HCT116 (cell line): ENCODE results near the gene APH1B. TPM values are rescaled to one million over a fixed set of nuclear protein-coding genes. Genes with fewer than 3 reads are reported as not detected.

Experiments used
- ATAC-seq: fragments of 200-7000 bp; cut with Tn5 transposase; 2 replicates; pipeline ENCODE4 v1.9.1; 2020; ENCODE audit warnings: mild to moderate bottlenecking, moderate library complexity
- BruUV-seq: library from RNA; stranded (reverse); fragments of 400-500 nt; replicated peaks from 2 replicates; lab custom pipeline; 2021; lab: Mats Ljungman, UMichigan
- CTCF ChIA-PET: fragments of 300-600 bp; sonication (Branson Sonifier 250); formaldehyde crosslinking; loops from one replicate; lab custom pipeline; 2021; ENCODE audit warnings: antibody characterized with exemption; lab: Charles Lee
- POLR2A ChIA-PET: fragments of 300-600, 350-600 bp; sonication (Branson Sonifier 250); formaldehyde crosslinking; loops from one replicate; lab custom pipeline; 2021; ENCODE audit warnings: antibody characterized with exemption; lab: Charles Lee
- RAD21 ChIA-PET, 2 experiments: fragments of 300-600 bp; sonication (Branson Sonifier 250); formaldehyde crosslinking; loops; one replicate each; lab custom pipeline; 2023; ENCODE audit warnings: low total read pairs in 2 of 2; ENCODE audit not compliant: uncharacterized antibody in 2 of 2, unreplicated experiment in 2 of 2, low non-redundant PET in 1 of 2; lab: Charles Lee
- DNase-seq: peaks from one replicate; pipeline ENCODE4 v3.0.0-alpha.2; 2010; ENCODE audit warnings: low read depth, low spot score
- H2AFZ ChIP-seq: fragments of 200-600 bp; shearing (Covaris generic), sonication (generic); 2 replicates; pipeline ENCODE4 v1.6.1; 2017; ENCODE audit warnings: low read depth, mixed run types, mixed read lengths, antibody characterized with exemption, low read length; ENCODE audit not compliant: poor library complexity, severe bottlenecking
- H3K27ac ChIP-seq: 2 replicates; pipeline ENCODE4 v1.5.1; 2012; ENCODE audit warnings: low read depth, low read length
- H3K27me3 ChIP-seq: fragments of 200-600 bp; sonication (generic); 2 replicates; pipeline ENCODE4 v1.6.1; 2016; ENCODE audit warnings: mixed run types, low read length, mixed read lengths; ENCODE audit not compliant: insufficient read depth
- H3K36me3 ChIP-seq, 2 experiments: fragments of 200-500 bp in 1 of 2; fragments of 200-600 bp in 1 of 2; sonication (Bioruptor generic) in 1 of 2; sonication (generic) in 1 of 2; 2 replicates each; pipeline versions ENCODE4 v1.5.1 to v1.6.1; 2014 to 2016; ENCODE audit warnings: low read length in 2 of 2, inconsistent platforms in 1 of 2, mixed read lengths in 1 of 2, mixed run types in 1 of 2; ENCODE audit not compliant: insufficient read depth in 2 of 2, control insufficient read depth in 1 of 2
- H3K4me1 ChIP-seq, 2 experiments: fragments of 200-600 bp in 1 of 2; sonication (generic) in 1 of 2; 2 replicates each; pipeline versions ENCODE4 v1.5.1 to v1.6.1; 2012 to 2017; ENCODE audit warnings: low read length in 2 of 2, inconsistent platforms in 1 of 2, mild to moderate bottlenecking in 1 of 2, mixed read lengths in 1 of 2, mixed run types in 1 of 2, moderate library complexity in 1 of 2; ENCODE audit not compliant: insufficient read depth in 2 of 2, control insufficient read depth in 1 of 2
- H3K4me2 ChIP-seq: fragments of 200-600 bp; sonication (generic); 2 replicates; pipeline ENCODE4 v1.6.1; 2017; ENCODE audit warnings: mixed run types, low read length, mixed read lengths
- H3K4me3 ChIP-seq, 2 experiments: fragments of 200-600 bp in 1 of 2; sonication (generic) in 1 of 2; replicated peaks in 1 of 2; 2 replicates each; pipeline ENCODE4 v1.5.1; 2011 to 2016; ENCODE audit warnings: low read length in 2 of 2, control low read depth in 1 of 2, low read depth in 1 of 2, mild to moderate bottlenecking in 1 of 2, mixed read lengths in 1 of 2, mixed run types in 1 of 2
- H3K79me2 ChIP-seq: fragments of 200-600 bp; sonication (generic); 2 replicates; pipeline ENCODE4 v1.6.1; 2017; ENCODE audit warnings: mild to moderate bottlenecking, mixed run types, low read length, moderate library complexity, mixed read lengths; ENCODE audit not compliant: insufficient read depth
- H3K9ac ChIP-seq: fragments of 200-600 bp; sonication (generic); 2 replicates; pipeline ENCODE4 v1.6.1; 2016; ENCODE audit warnings: low read length, mixed read lengths
- H3K9me2 ChIP-seq: fragments of 200-600 bp; sonication (generic), shearing (Covaris generic); 2 replicates; pipeline ENCODE4 v1.6.1; 2017; ENCODE audit warnings: mixed run types, mild to moderate bottlenecking, moderate library complexity; ENCODE audit not compliant: insufficient read depth
- H3K9me3 ChIP-seq, 2 experiments: fragments of 200-500 bp in 1 of 2; fragments of 200-600 bp in 1 of 2; sonication (Bioruptor generic) in 1 of 2; sonication (generic) in 1 of 2; 2 replicates each; pipeline ENCODE4 v1.6.1; 2014 to 2017; ENCODE audit warnings: low read length in 2 of 2, mixed read lengths in 2 of 2, inconsistent platforms in 1 of 2, low read depth in 1 of 2, mild to moderate bottlenecking in 1 of 2, mixed run types in 1 of 2, moderate library complexity in 1 of 2; ENCODE audit not compliant: control insufficient read depth in 1 of 2, insufficient read depth in 1 of 2
- H4K20me1 ChIP-seq: fragments of 200-600 bp; sonication (generic), shearing (Covaris generic); 2 replicates; pipeline ENCODE4 v1.6.1; 2017; ENCODE audit warnings: mixed run types, mild to moderate bottlenecking, moderate library complexity; ENCODE audit not compliant: insufficient read depth
- CBX3 ChIP-seq: IDR thresholded peaks from 2 replicates; pipeline ENCODE4 v1.6.1; 2012; ENCODE audit warnings: low read depth
- CEBPB ChIP-seq: IDR thresholded peaks from 2 replicates; pipeline ENCODE4 v1.6.1; 2012; ENCODE audit warnings: low read depth
- ELF1 ChIP-seq: IDR thresholded peaks from 2 replicates; pipeline ENCODE4 v1.6.1; 2012; ENCODE audit warnings: low read depth, borderline replicate concordance
- EZH2 ChIP-seq: fragments of 200-600 bp; sonication (generic); IDR thresholded peaks from 2 replicates; pipeline ENCODE4 v1.6.1; 2017; ENCODE audit warnings: antibody characterized with exemption, mixed run types
- EZH2phosphoT487 ChIP-seq: fragments of 200-600 bp; IDR thresholded peaks from 2 replicates; pipeline ENCODE4 v1.6.1; 2018; ENCODE audit warnings: antibody characterized with exemption, borderline replicate concordance
- JUND ChIP-seq: IDR thresholded peaks from 2 replicates; pipeline ENCODE4 v1.6.1; 2012
- RAD21 ChIP-seq: IDR thresholded peaks from 2 replicates; pipeline ENCODE4 v1.6.1; 2012; ENCODE audit warnings: low read depth, mild to moderate bottlenecking
- SIN3A ChIP-seq: IDR thresholded peaks from 2 replicates; pipeline ENCODE4 v1.6.1; 2012; ENCODE audit warnings: low read depth
- SP1 ChIP-seq: IDR thresholded peaks from 2 replicates; pipeline ENCODE4 v1.6.1; 2012; ENCODE audit warnings: low read depth
- YY1 ChIP-seq: IDR thresholded peaks from 2 replicates; pipeline ENCODE4 v1.6.1; 2011; ENCODE audit warnings: low read length, low read depth, moderate library complexity, mild to moderate bottlenecking; ENCODE audit not compliant: insufficient replicate concordance; ENCODE audit errors: extremely low read depth
- ZFX ChIP-seq: fragments of 450-650 bp; IDR thresholded peaks from 2 replicates; pipeline ENCODE4 v1.6.1; 2017
- intact Hi-C: fragments of 100-400 bp; cut with micrococcal nuclease; formaldehyde crosslinking; loops from 2 replicates; pipeline ENCODE4 v1.10.0; 2022
- total RNA-seq: library from RNA; stranded (reverse); gene quantifications from one replicate; pipeline ENCODE4 v1.2.1, GENCODE V29; 2021; ENCODE audit not compliant: unreplicated experiment
- TF ChIP-seq, protein P1 (sequence below): IDR thresholded peaks from 2 replicates; pipeline ENCODE4 v1.6.1; 2011; ENCODE audit warnings: mild to moderate bottlenecking, low read length, moderate library complexity; ENCODE audit not compliant: insufficient replicate concordance; ENCODE audit errors: extremely low read depth
- TF ChIP-seq, protein P2 (sequence below): IDR thresholded peaks from 2 replicates; pipeline ENCODE4 v1.6.1; 2012
- TF ChIP-seq, protein P3 (sequence below): IDR thresholded peaks from 2 replicates; pipeline ENCODE4 v1.6.1; 2012

APH1B gene
- total RNA-seq, 1 experiment from 2014 or later = 8.5 TPM

DNA sequence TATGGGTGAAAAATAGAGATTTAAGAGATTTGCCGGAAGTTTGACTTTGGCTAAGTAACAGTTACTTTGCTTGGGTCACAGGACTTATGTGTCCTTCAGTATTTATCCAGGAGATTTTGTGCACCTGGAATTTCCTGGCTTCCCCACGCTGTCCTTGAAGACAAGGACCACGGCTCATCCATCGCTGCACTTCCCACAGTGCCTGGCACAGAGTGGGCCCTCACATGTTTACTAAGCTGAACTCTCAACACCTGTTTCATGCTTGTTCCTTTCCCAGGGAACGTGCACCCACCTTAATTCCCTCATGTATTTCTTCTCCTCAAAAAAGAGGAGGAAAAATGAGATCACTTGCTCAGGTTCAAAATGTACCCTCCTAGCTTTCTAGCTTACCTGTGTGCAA, 72.2 kb downstream of the APH1B start (continued):
- TF ChIP-seq, protein P1, sequence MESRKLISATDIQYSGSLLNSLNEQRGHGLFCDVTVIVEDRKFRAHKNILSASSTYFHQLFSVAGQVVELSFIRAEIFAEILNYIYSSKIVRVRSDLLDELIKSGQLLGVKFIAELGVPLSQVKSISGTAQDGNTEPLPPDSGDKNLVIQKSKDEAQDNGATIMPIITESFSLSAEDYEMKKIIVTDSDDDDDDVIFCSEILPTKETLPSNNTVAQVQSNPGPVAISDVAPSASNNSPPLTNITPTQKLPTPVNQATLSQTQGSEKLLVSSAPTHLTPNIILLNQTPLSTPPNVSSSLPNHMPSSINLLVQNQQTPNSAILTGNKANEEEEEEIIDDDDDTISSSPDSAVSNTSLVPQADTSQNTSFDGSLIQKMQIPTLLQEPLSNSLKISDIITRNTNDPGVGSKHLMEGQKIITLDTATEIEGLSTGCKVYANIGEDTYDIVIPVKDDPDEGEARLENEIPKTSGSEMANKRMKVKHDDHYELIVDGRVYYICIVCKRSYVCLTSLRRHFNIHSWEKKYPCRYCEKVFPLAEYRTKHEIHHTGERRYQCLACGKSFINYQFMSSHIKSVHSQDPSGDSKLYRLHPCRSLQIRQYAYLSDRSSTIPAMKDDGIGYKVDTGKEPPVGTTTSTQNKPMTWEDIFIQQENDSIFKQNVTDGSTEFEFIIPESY = no peak
- TF ChIP-seq EZH2phosphoT487 (no peak), YY1 (no peak), CEBPB (no peak), CBX3 (no peak), RAD21 (no peak), ZFX (no peak), JUND (no peak)

DNA sequence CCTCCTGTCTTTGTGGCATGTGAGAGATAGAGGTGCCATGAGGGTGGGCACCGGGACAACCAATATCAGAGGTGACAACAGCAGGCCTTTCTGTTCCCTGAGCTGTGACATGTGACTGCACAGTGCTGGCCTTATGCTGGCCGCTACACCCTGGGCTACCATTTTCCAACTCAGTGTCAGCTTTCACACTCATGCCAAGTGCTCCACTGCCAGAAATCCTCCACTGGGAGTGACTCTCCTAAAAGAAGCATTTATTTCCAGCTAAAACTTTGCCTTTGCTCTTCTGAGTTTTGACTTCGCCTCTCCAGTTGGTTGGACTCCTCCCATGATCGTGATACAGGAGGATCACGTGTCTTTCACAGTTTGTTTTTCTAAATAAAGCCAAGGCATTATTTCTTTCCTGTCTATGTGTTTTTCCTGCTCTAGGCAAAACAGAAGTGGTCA, 72.8 kb downstream of the APH1B start:
- no peak overlapping the region for H3K4me2 ChIP-seq
- no peak for ATAC-seq
- TF ChIP-seq YY1 (no peak), EZH2phosphoT487 (no peak), SIN3A (no peak), ZFX (no peak), ELF1 (no peak), SP1 (no peak), CEBPB (no peak), JUND (no peak), EZH2 (no peak)
- TF ChIP-seq, protein P2, sequence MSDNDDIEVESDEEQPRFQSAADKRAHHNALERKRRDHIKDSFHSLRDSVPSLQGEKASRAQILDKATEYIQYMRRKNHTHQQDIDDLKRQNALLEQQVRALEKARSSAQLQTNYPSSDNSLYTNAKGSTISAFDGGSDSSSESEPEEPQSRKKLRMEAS = no peak
- TF ChIP-seq, protein P3, sequence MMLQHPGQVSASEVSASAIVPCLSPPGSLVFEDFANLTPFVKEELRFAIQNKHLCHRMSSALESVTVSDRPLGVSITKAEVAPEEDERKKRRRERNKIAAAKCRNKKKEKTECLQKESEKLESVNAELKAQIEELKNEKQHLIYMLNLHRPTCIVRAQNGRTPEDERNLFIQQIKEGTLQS = no peak
- H3K27me3 ChIP-seq = no peaks in the 10 kb centered on the region
- POLR2A ChIA-PET = no interaction called here
- H3K4me3 ChIP-seq = no peak overlapping the region
- CTCF ChIA-PET = no interaction called here
- intact Hi-C loops = no loop called here
- H3K4me1 ChIP-seq = no peaks in the 10 kb centered on the region
- no peak overlapping the region for H3K27ac ChIP-seq
- H3K9me3 ChIP-seq = no peaks in the 10 kb centered on the region
- BruUV-seq = no TSS peak
- H3K36me3 ChIP-seq = no peaks in the 10 kb centered on the region
- H3K9ac ChIP-seq = no peak overlapping the region
- H3K9me2 ChIP-seq = no peaks in the 10 kb centered on the region
- no peaks in the 10 kb centered on the region for H3K79me2 ChIP-seq
- RAD21 ChIA-PET = no interaction called here
- H2AFZ ChIP-seq = no peak overlapping the region
- no peaks in the 10 kb centered on the region for H4K20me1 ChIP-seq
- DNase-seq = no peak
